Left lobe of liver (tissue), 2 donors: ENCODE results near the gene SNRNP25. TPM values are rescaled to one million over a fixed set of nuclear protein-coding genes. Genes with fewer than 3 reads are reported as not detected.
"Not testable (repeated sequence)": the region's sequence is repeated elsewhere in the genome, so short reads cannot be mapped to it uniquely, and the experiment has no call there.

Source experiments
- ATAC-seq: fragments of 200-7000 bp; cut with Tn5 transposase; one replicate; pipeline ENCODE4 v1.9.1; 2020; ENCODE audit warnings: mild to moderate bottlenecking, moderate library complexity
- DNase-seq: peaks from one replicate; pipeline ENCODE4 v3.0.0-alpha.2; 2020; ENCODE audit warnings: low spot score
- total RNA-seq: library from RNA; stranded (reverse); gene quantifications from one replicate; pipeline ENCODE4 v1.2.1, GENCODE V29; 2021
- donor health status: DM: no; HTN: no; CAD: no; lungs with moderate emphysema.
- donor health status: DM: no; HTN: yes; CAD: no.

SNRNP25 gene
- total RNA-seq, 1 donor from 2014 or later, result 16.0 TPM

GRCh38 chr16:41439-42068, 12.1 kb upstream of the SNRNP25 start:
- ATAC-seq, result peak; percentile 8
- no peak for DNase-seq

- ATAC-seq (no peak), DNase-seq (no peak)
These were observed 11.6 kb upstream of the SNRNP25 start for GRCh38 chr16:42069-42457.

- no peak for ATAC-seq
- no peak for DNase-seq
These were observed 10.9 kb upstream of the SNRNP25 start for GRCh38 chr16:42691-43090.

- ATAC-seq, result no peak
- no peak for DNase-seq
These were observed 10.3 kb upstream of the SNRNP25 start for GRCh38 chr16:43294-43693.

- ATAC-seq (no peak), DNase-seq (no peak)
These were observed 9.0 kb upstream of the SNRNP25 start for GRCh38 chr16:44655-45054.

- no peak for DNase-seq
- ATAC-seq, result peak; percentile 85
These were observed 8.2 kb upstream of the SNRNP25 start for GRCh38 chr16:45454-45853.

GRCh38 chr16:46510-46909, 7.1 kb upstream of the SNRNP25 start:
- not testable (repeated sequence) for DNase-seq, ATAC-seq

- DNase-seq (no peak), ATAC-seq (no peak)
These were observed 6.4 kb upstream of the SNRNP25 start for GRCh38 chr16:47234-47633.

- ATAC-seq (no peak), DNase-seq (no peak)
These were observed 2.6 kb upstream of the SNRNP25 start for GRCh38 chr16:50769-51591.

- DNase-seq, result no peak
These were observed 581 bp downstream of the SNRNP25 start for GRCh38 chr16:54237-54581.

GRCh38 chr16:55571-56136, 2.0 kb downstream of the SNRNP25 start:
- ATAC-seq (no peak), DNase-seq (no peak)

More at GRCh38 chr16:54237-54581, 581 bp downstream of the SNRNP25 start:
- ATAC-seq, result no peak

GRCh38 chr16:56231-56927, 2.8 kb downstream of the SNRNP25 start:
- no peak for DNase-seq
- no peak for ATAC-seq

- DNase-seq (no peak), ATAC-seq (no peak)
These were observed 4.1 kb downstream of the SNRNP25 start for GRCh38 chr16:57711-58110.

GRCh38 chr16:58491-59439, 5.1 kb downstream of the SNRNP25 start:
- no peak for ATAC-seq
- no peak for DNase-seq

GRCh38 chr16:59440-60059, 5.9 kb downstream of the SNRNP25 start:
- DNase-seq (no peak), ATAC-seq (no peak)

GRCh38 chr16:60166-60565, 6.5 kb downstream of the SNRNP25 start:
- DNase-seq (no peak), ATAC-seq (no peak)

- ATAC-seq (no peak), DNase-seq (no peak)
These were observed 7.6 kb downstream of the SNRNP25 start for GRCh38 chr16:60929-61878.

GRCh38 chr16:61879-62281, 8.3 kb downstream of the SNRNP25 start:
- DNase-seq (no peak), ATAC-seq (no peak)
